MCF 10A (cell line): ENCODE measurements around the gene XRN2. TPM values are rescaled to one million over a fixed set of nuclear protein-coding genes. Genes with fewer than 3 reads are reported as not detected.
"Not testable (repeated sequence)": the region's sequence is repeated elsewhere in the genome, so short reads cannot be mapped to it uniquely, and the experiment has no call there.

ENCODE experiments used
- BruUV-seq: library from RNA; stranded (reverse); fragments of 400-500 nt; replicated peaks from 2 replicates; lab custom pipeline; 2021; lab: Mats Ljungman, UMichigan
- CTCF ChIA-PET: fragments of 300-600 bp; sonication (Branson Sonifier 250); formaldehyde crosslinking; extraction: SDS; loops from one replicate; lab custom pipeline; 2021; ENCODE audit warnings: antibody characterized with exemption, inconsistent platforms; lab: Yijun Ruan, JAX
- POLR2A ChIA-PET: fragments of 300-600, 350-650 bp; sonication (Branson Sonifier 250); formaldehyde crosslinking; extraction: SDS; loops from one replicate; lab custom pipeline; 2020; ENCODE audit warnings: antibody characterized with exemption, inconsistent platforms; lab: Yijun Ruan, JAX
- DNase-seq: peaks from one replicate; pipeline ENCODE4 v3.0.0-alpha.2; 2018; ENCODE audit not compliant: unreplicated experiment
- H3K27ac Mint-ChIP-seq: one replicate; pipeline ENCODE4 v1.8.0; 2022; ENCODE audit warnings: mild to moderate bottlenecking, low read depth, mixed read lengths; ENCODE audit not compliant: unreplicated experiment
- H3K27me3 Mint-ChIP-seq: one replicate; pipeline ENCODE4 v1.8.0; 2022; ENCODE audit warnings: mixed read lengths; ENCODE audit not compliant: insufficient read depth, unreplicated experiment
- H3K36me3 Mint-ChIP-seq: one replicate; pipeline ENCODE4 v1.8.0; 2022; ENCODE audit warnings: mild to moderate bottlenecking, moderate library complexity, mixed read lengths; ENCODE audit not compliant: insufficient read depth, unreplicated experiment
- H3K4me1 Mint-ChIP-seq: one replicate; pipeline ENCODE4 v1.8.0; 2022; ENCODE audit warnings: mixed read lengths; ENCODE audit not compliant: insufficient read depth, unreplicated experiment
- H3K4me3 Mint-ChIP-seq: one replicate; pipeline ENCODE4 v1.8.0; 2022; ENCODE audit warnings: mild to moderate bottlenecking, moderate library complexity, mixed read lengths; ENCODE audit not compliant: unreplicated experiment
- H3K9me3 Mint-ChIP-seq: one replicate; pipeline ENCODE4 v1.8.0; 2022; ENCODE audit warnings: mixed read lengths; ENCODE audit not compliant: unreplicated experiment
- CTCF ChIP-seq: fragments of 200-600 bp; IDR thresholded peaks from one replicate; pipeline ENCODE4 v1.8.0; 2022; ENCODE audit warnings: antibody characterized with exemption, mild to moderate bottlenecking; ENCODE audit not compliant: unreplicated experiment
- intact Hi-C: fragments of 100-400 bp; cut with micrococcal nuclease; formaldehyde crosslinking; loops from 2 replicates; pipeline ENCODE4 v1.14.1; 2022
- total RNA-seq: library from RNA; stranded (reverse); gene quantifications from 2 replicates; pipeline ENCODE4 v1.2.3, GENCODE V29; 2022

Gene XRN2
- total RNA-seq, 1 experiment from 2014 or later: 67.8 TPM

- Mint-ChIP-seq H3K9me3 (no peaks in the 10 kb centered on the region), H3K4me1 (no peaks in the 10 kb centered on the region), H3K27ac (no peak overlapping the region), H3K4me3 (no peak overlapping the region), H3K36me3 (peaks cover 3% of the 10 kb centered on the region), H3K27me3 (peaks cover 55% of the 10 kb centered on the region)
- CTCF ChIA-PET: no interaction called here
- no TSS peak for BruUV-seq
- DNase-seq: no peak
- no peak for TF ChIP-seq CTCF
- intact Hi-C loops: no loop called here
- POLR2A ChIA-PET: no interaction called here
These were observed 95.2 kb downstream of the XRN2 start for GRCh38 chr20:21398109-21399004.

- no TSS peak for BruUV-seq
- intact Hi-C loops: no loop called here
- no peak for DNase-seq
- ChIA-PET POLR2A (no interaction called here), CTCF (no interaction called here)
- no peak overlapping the region for H3K4me3 Mint-ChIP-seq
- no peak overlapping the region for H3K27ac Mint-ChIP-seq
- TF ChIP-seq CTCF: no peak
- H3K4me1 Mint-ChIP-seq: no peaks in the 10 kb centered on the region
- no peaks in the 10 kb centered on the region for H3K36me3 Mint-ChIP-seq
- peaks cover 55% of the 10 kb centered on the region for H3K27me3 Mint-ChIP-seq
- no peaks in the 10 kb centered on the region for H3K9me3 Mint-ChIP-seq
These were observed 95.9 kb downstream of the XRN2 start for GRCh38 chr20:21399005-21399475.

GRCh38 chr20:21411725-21412124 is 108.6 kb downstream of the XRN2 start:
- intact Hi-C loops: no loop called here
- H3K27me3 Mint-ChIP-seq: peaks cover 38% of the 10 kb centered on the region
- CTCF ChIA-PET: interaction anchor here (0.6 kb wide), 1 partner anchor 1173 kb away, joined by 3 read pairs; no protein-coding TSS in a partner anchor

GRCh38 chr20:21413996-21414395 is 110.9 kb downstream of the XRN2 start:
- H3K4me1 Mint-ChIP-seq, DNase-seq, H3K36me3 Mint-ChIP-seq, H3K4me3 Mint-ChIP-seq, BruUV-seq, intact Hi-C loops, POLR2A ChIA-PET, H3K27ac Mint-ChIP-seq: not testable (repeated sequence)
- peaks cover 11% of the 10 kb centered on the region for H3K9me3 Mint-ChIP-seq
- peaks cover 51% of the 10 kb centered on the region for H3K27me3 Mint-ChIP-seq
- CTCF ChIA-PET: interaction anchor here (0.5 to 1.4 kb wide), 3 partner anchors 9 to 178 kb away, joined by 3 read pairs; no protein-coding TSS in a partner anchor

More at GRCh38 chr20:21411725-21412124, 108.6 kb downstream of the XRN2 start:
- no peak for TF ChIP-seq CTCF
- POLR2A ChIA-PET: no interaction called here
- Mint-ChIP-seq H3K27ac (no peak overlapping the region), H3K9me3 (peaks cover 11% of the 10 kb centered on the region), H3K4me1 (no peaks in the 10 kb centered on the region), H3K4me3 (no peak overlapping the region), H3K36me3 (no peaks in the 10 kb centered on the region)
- no TSS peak for BruUV-seq
- no peak for DNase-seq

- H3K9me3 Mint-ChIP-seq, POLR2A ChIA-PET, BruUV-seq, H3K27ac Mint-ChIP-seq, H3K4me1 Mint-ChIP-seq, intact Hi-C loops, DNase-seq, CTCF ChIA-PET, H3K4me3 Mint-ChIP-seq, H3K36me3 Mint-ChIP-seq: not testable (repeated sequence)
- peaks cover 36% of the 10 kb centered on the region for H3K27me3 Mint-ChIP-seq
These were observed 116.0 kb downstream of the XRN2 start for GRCh38 chr20:21419147-21419546.
